HFFc6 (cell line): Measurements from ENCODE around the gene DEXI. TPM values are rescaled to one million over a fixed set of nuclear protein-coding genes. Genes with fewer than 3 reads are reported as not detected.
"Not testable (repeated sequence)": the region's sequence is repeated elsewhere in the genome, so short reads cannot be mapped to it uniquely, and the experiment has no call there.

Experiments
- DNase-seq: peaks from one replicate; pipeline ENCODE4 v3.0.0-alpha.2; 2018
- H3K27ac Mint-ChIP-seq: 2 replicates; pipeline ENCODE4 v1.8.0; 2020; ENCODE audit warnings: mild to moderate bottlenecking, mixed read lengths
- H3K27me3 Mint-ChIP-seq: 2 replicates; pipeline ENCODE4 v1.8.0; 2021; ENCODE audit warnings: mild to moderate bottlenecking, moderate library complexity, mixed read lengths; ENCODE audit not compliant: insufficient read depth
- H3K36me3 Mint-ChIP-seq: 2 replicates; pipeline ENCODE4 v1.8.0; 2021; ENCODE audit warnings: low read depth, mixed read lengths
- H3K4me1 Mint-ChIP-seq: 2 replicates; pipeline ENCODE4 v1.8.0; 2020; ENCODE audit warnings: low read depth, mixed read lengths
- H3K4me3 Mint-ChIP-seq: 2 replicates; pipeline ENCODE4 v1.8.0; 2020; ENCODE audit warnings: mild to moderate bottlenecking, moderate library complexity, mixed read lengths
- H3K9me3 Mint-ChIP-seq: 2 replicates; pipeline ENCODE4 v1.8.0; 2020; ENCODE audit warnings: mild to moderate bottlenecking, mixed read lengths
- CTCF ChIP-seq: fragments of 200-600 bp; sonication (generic); IDR thresholded peaks from 2 replicates; pipeline ENCODE4 v1.5.0; 2021; ENCODE audit warnings: antibody characterized with exemption, mild to moderate bottlenecking
- total RNA-seq, 6 experiments: library from RNA; stranded (reverse); fragmentation: NEBNext Ultra II Directional; extraction: Animal tissue kit (Norgen Biotek cat#: 25700); gene quantifications; 2 replicates in 1 of 6; 3 replicates in 5 of 6; pipeline ENCODE4 v1.2.3, GENCODE V29; 2021

The DEXI gene
- total RNA-seq, 6 experiments from 2014 or later = 39.3 to 49.2 (median 44.3) TPM

GRCh38 chr16:10968498-10968897, 26.2 kb upstream of the DEXI start:
- Mint-ChIP-seq H3K4me3 (no peak overlapping the region), H3K27ac (no peak overlapping the region), H3K36me3 (peaks cover under 1% of the 10 kb centered on the region), H3K27me3 (peaks cover 5% of the 10 kb centered on the region), H3K4me1 (peaks cover 46% of the 10 kb centered on the region), H3K9me3 (no peaks in the 10 kb centered on the region)
- DNase-seq = no peak
- TF ChIP-seq CTCF = no peak; the same call in 1 of the 2 replicates

GRCh38 chr16:10967986-10968385, 25.7 kb upstream of the DEXI start:
- Mint-ChIP-seq H3K27ac (no peak overlapping the region), H3K27me3 (peaks cover 5% of the 10 kb centered on the region), H3K4me3 (no peak overlapping the region), H3K9me3 (no peaks in the 10 kb centered on the region), H3K36me3 (peaks cover 5% of the 10 kb centered on the region), H3K4me1 (peaks cover 45% of the 10 kb centered on the region)
- TF ChIP-seq CTCF = no peak
- no peak for DNase-seq

- not testable (repeated sequence) for H3K27ac Mint-ChIP-seq, H3K9me3 Mint-ChIP-seq, H3K4me3 Mint-ChIP-seq, H3K27me3 Mint-ChIP-seq, DNase-seq
- peaks cover 41% of the 10 kb centered on the region for H3K4me1 Mint-ChIP-seq
- H3K36me3 Mint-ChIP-seq = peaks cover 11% of the 10 kb centered on the region
These were observed 24.3 kb upstream of the DEXI start for GRCh38 chr16:10966559-10966958.

- Mint-ChIP-seq H3K27me3 (peaks cover 5% of the 10 kb centered on the region), H3K4me3 (no peak overlapping the region), H3K27ac (no peak overlapping the region), H3K4me1 (peaks cover 44% of the 10 kb centered on the region), H3K36me3 (peaks cover 11% of the 10 kb centered on the region), H3K9me3 (no peaks in the 10 kb centered on the region)
- DNase-seq = no peak
- TF ChIP-seq CTCF = no peak
These were observed 23.9 kb upstream of the DEXI start for GRCh38 chr16:10966129-10966528.

GRCh38 chr16:10965440-10966061, 23.3 kb upstream of the DEXI start:
- no peak overlapping the region for H3K27ac Mint-ChIP-seq

More at GRCh38 chr16:10965440-10966061, 23.3 kb upstream of the DEXI start:
- no peaks in the 10 kb centered on the region for H3K9me3 Mint-ChIP-seq
- H3K27me3 Mint-ChIP-seq = peaks cover 2% of the 10 kb centered on the region
- H3K4me1 Mint-ChIP-seq = peaks cover 49% of the 10 kb centered on the region
- TF ChIP-seq CTCF = no peak
- H3K36me3 Mint-ChIP-seq = peaks cover 11% of the 10 kb centered on the region
- H3K4me3 Mint-ChIP-seq = no peak overlapping the region
- no peak for DNase-seq
